T follicular helper cell (primary cell): ENCODE results near the gene NSMF.
A peak's percentile ranks its signal among the peaks of the same experiment; 100 is the strongest.

Source experiments
- DNase-seq: peaks from one replicate; pipeline ENCODE4 v3.0.0-alpha.2; 2020; ENCODE audit warnings: low read depth
- total RNA-seq, 2 experiments: gene quantifications; one replicate each; lab custom pipeline; 2026; lab: John Stamatoyannopoulos, UW

NSMF gene
- total RNA-seq: 58.0 to 85.2 reads per million in 2 experiments

- DNase-seq: peak; percentile 93
These were observed at the start of gene NSMF for GRCh38 chr9:137459152-137459600. NSMF (minus strand) TSS chr9:137459334; CDS start chr9:137459102, 232 bp downstream.

GRCh38 chr9:137506702-137507171, 47.6 kb upstream of the NSMF start:
- no peak for DNase-seq

- no peak for DNase-seq
These were observed 47.1 kb upstream of the NSMF start for GRCh38 chr9:137506274-137506673.

- no peak for DNase-seq
These were observed 46.4 kb upstream of the NSMF start for GRCh38 chr9:137505421-137506140.

GRCh38 chr9:137504432-137504777, 45.3 kb upstream of the NSMF start:
- DNase-seq: no peak

- DNase-seq: peak; percentile 29
These were observed 43.1 kb upstream of the NSMF start for GRCh38 chr9:137502008-137502911.

GRCh38 chr9:137501457-137501856, 42.3 kb upstream of the NSMF start:
- DNase-seq: no peak

GRCh38 chr9:137500666-137501397, 41.7 kb upstream of the NSMF start:
- no peak for DNase-seq

- DNase-seq: no peak
These were observed 40.9 kb upstream of the NSMF start for GRCh38 chr9:137499858-137500661.

GRCh38 chr9:137499416-137499815, 40.3 kb upstream of the NSMF start:
- DNase-seq: no peak

GRCh38 chr9:137498720-137499150, 39.6 kb upstream of the NSMF start:
- DNase-seq: no peak

GRCh38 chr9:137497921-137498719, 39.0 kb upstream of the NSMF start:
- no peak for DNase-seq

- DNase-seq: no peak
These were observed 37.7 kb upstream of the NSMF start for GRCh38 chr9:137496601-137497375.

GRCh38 chr9:137494550-137495351, 35.6 kb upstream of the NSMF start:
- no peak for DNase-seq

- no peak for DNase-seq
These were observed 35.0 kb upstream of the NSMF start for GRCh38 chr9:137494104-137494544.

GRCh38 chr9:137493364-137494103, 34.4 kb upstream of the NSMF start:
- no peak for DNase-seq

GRCh38 chr9:137492464-137493363, 33.6 kb upstream of the NSMF start:
- DNase-seq: no peak
